GM12878 (cell line): ENCODE measurements around the gene NAV1. TPM values are rescaled to one million over a fixed set of nuclear protein-coding genes. Genes with fewer than 3 reads are reported as not detected.

Experiments used
- ATAC-seq: fragments of 200-7000 bp; cut with Tn5 transposase; 3 replicates; pipeline ENCODE4 v1.9.1; 2020; ENCODE audit warnings: mild to moderate bottlenecking, moderate library complexity
- BruUV-seq: library from RNA; stranded (reverse); fragments of 400-500 nt; replicated peaks from 2 replicates; lab custom pipeline; 2021; lab: Mats Ljungman, UMichigan
- CTCF ChIA-PET: fragments of 300-600 bp; sonication (Branson Sonifier 250); formaldehyde crosslinking; extraction: SDS; loops from one replicate; lab custom pipeline; 2021; ENCODE audit warnings: inconsistent platforms; lab: Yijun Ruan, JAX
- POLR2A ChIA-PET: fragments of 350-600 bp; formaldehyde crosslinking; extraction: SDS; loops from one replicate; lab custom pipeline; 2021; ENCODE audit warnings: inconsistent platforms; lab: Charles Lee
- RAD21 ChIA-PET: fragments of 300-600 bp; sonication (Branson Sonifier 250); formaldehyde crosslinking; loops from one replicate; lab custom pipeline; 2023; ENCODE audit warnings: antibody characterized with exemption; ENCODE audit not compliant: unreplicated experiment; lab: Charles Lee
- SMC1A ChIA-PET: fragments of 300-600 bp; sonication (Branson Sonifier 250); formaldehyde crosslinking; loops from one replicate; lab custom pipeline; 2023; ENCODE audit not compliant: unreplicated experiment, uncharacterized antibody; lab: Charles Lee
- DNase-seq: peaks from one replicate; pipeline ENCODE4 v3.0.0-alpha.2; 2011; ENCODE audit warnings: low read depth, low spot score
- FAIRE-seq: peaks from 3 replicates; lab custom pipeline; 2011; peaks lifted over from hg19 to GRCh38; lab: Jason Lieb, UNC
- H2AFZ ChIP-seq: 2 replicates; pipeline ENCODE4 v1.6.0; 2011; ENCODE audit warnings: low read depth, low read length, control low read depth; ENCODE audit not compliant: control insufficient read depth
- H3K27ac ChIP-seq: 2 replicates; pipeline ENCODE4 v1.5.1; 2011; ENCODE audit warnings: control low read depth; ENCODE audit not compliant: control insufficient read depth, insufficient read depth
- H3K27me3 ChIP-seq, 2 experiments: replicated peaks in 1 of 2; 2 replicates each; pipeline versions ENCODE4 v1.6.0 to v1.6.1; 2011; ENCODE audit warnings: low read length in 1 of 2; ENCODE audit not compliant: control insufficient read depth in 2 of 2, insufficient read depth in 2 of 2
- H3K36me3 ChIP-seq, 2 experiments: 2 replicates each; pipeline ENCODE4 v1.5.1; 2011; ENCODE audit warnings: low read length in 1 of 2; ENCODE audit not compliant: control insufficient read depth in 2 of 2, insufficient read depth in 2 of 2
- H3K4me1 ChIP-seq: 2 replicates; pipeline ENCODE4 v1.6.1; 2011; ENCODE audit warnings: mild to moderate bottlenecking, low read length, moderate library complexity, mixed read lengths; ENCODE audit not compliant: control insufficient read depth, insufficient read depth
- H3K4me2 ChIP-seq: 2 replicates; pipeline ENCODE4 v1.6.0; 2011; ENCODE audit warnings: control low read depth; ENCODE audit not compliant: control insufficient read depth, insufficient read depth
- H3K4me3 ChIP-seq: fragments of 200-600 bp; sonication (generic); 2 replicates; pipeline ENCODE4 v1.5.1; 2016
- H3K79me2 ChIP-seq: 2 replicates; pipeline ENCODE4 v1.6.0; 2011; ENCODE audit warnings: low read length; ENCODE audit not compliant: control insufficient read depth, insufficient read depth
- H3K9ac ChIP-seq: 2 replicates; pipeline ENCODE4 v1.8.0; 2011; ENCODE audit warnings: low read length, control low read depth, mixed read lengths; ENCODE audit not compliant: control insufficient read depth, insufficient read depth
- H3K9me3 ChIP-seq: replicated peaks from 3 replicates; pipeline ENCODE4 v1.5.1; 2011; ENCODE audit warnings: mild to moderate bottlenecking, low read length; ENCODE audit not compliant: control insufficient read depth, insufficient read depth
- H4K20me1 ChIP-seq: 2 replicates; pipeline ENCODE4 v1.6.0; 2011; ENCODE audit not compliant: control insufficient read depth, insufficient read depth
- CHD4 ChIP-seq: fragments of 200-600 bp; sonication (generic); IDR thresholded peaks from 2 replicates; pipeline ENCODE4 v1.6.1; 2016; ENCODE audit warnings: mild to moderate bottlenecking
- HDAC2 ChIP-seq: fragments of 200-600 bp; sonication (generic); IDR thresholded peaks from 2 replicates; pipeline ENCODE4 v1.6.1; 2017
- MEF2A ChIP-seq: IDR thresholded peaks from 2 replicates; pipeline ENCODE4 v1.6.1; 2011; ENCODE audit warnings: low read depth, mild to moderate bottlenecking, low read length, moderate library complexity; ENCODE audit not compliant: insufficient read depth
- MTA3 ChIP-seq: IDR thresholded peaks from 2 replicates; pipeline ENCODE4 v1.6.1; 2012; ENCODE audit warnings: low read length, inconsistent platforms, borderline replicate concordance
- POU2F2 ChIP-seq: IDR thresholded peaks from 3 replicates; pipeline ENCODE4 v1.6.1; 2011; ENCODE audit warnings: low read depth, mild to moderate bottlenecking, low read length, borderline replicate concordance
- SMAD5 ChIP-seq: IDR thresholded peaks from 2 replicates; pipeline ENCODE4 v1.6.1; 2016; ENCODE audit warnings: antibody characterized with exemption, low read depth
- STAT1 ChIP-seq: fragments of 450-650 bp; conservative IDR thresholded peaks from 2 replicates; pipeline ENCODE4 v1.6.1; 2014; ENCODE audit warnings: antibody characterized with exemption, mild to moderate bottlenecking
- YY1 ChIP-seq: IDR thresholded peaks from 2 replicates; pipeline ENCODE4 v1.6.1; 2011; ENCODE audit warnings: low read depth, mild to moderate bottlenecking, low read length
- WGBS: methylation state at CpG from one replicate; pipeline ENCODE4 v1.1.6; 2016; ENCODE audit warnings: low lambda C conversion rate; ENCODE audit not compliant: insufficient replicate concordance, insufficient coverage; ENCODE audit errors: missing lambda C conversion rate; 5-methylcytosine and 5-hydroxymethylcytosine counted together
- in situ Hi-C: fragments of 300-500 bp; cut with MboI; formaldehyde crosslinking; loops from 9 replicates; pipeline ENCODE4 v1.14.3; 2018; ENCODE audit warnings: mixed read lengths
- intact Hi-C: fragments of 100-400 bp; cut with micrococcal nuclease; formaldehyde crosslinking; loops from one replicate; pipeline ENCODE4 v1.14.2; 2022; ENCODE audit not compliant: unreplicated experiment
- polyA plus RNA-seq, 11 experiments: library from polyadenylated mRNA; depleted of rRNA in 4 of 11; unstranded in 6 of 11; stranded (reverse) in 5 of 11; fragments of >200 nt; fragmentation: Nextera tagmentation in 4 of 11; fragmentation: Illumina TruSeq in 1 of 11; extraction: Ambion mirVana in 4 of 11; extraction: Trizol in 1 of 11; gene quantifications; 1 replicate in 1 of 11; 2 replicates in 10 of 11; pipeline versions ENCODE4 v1.2.1 to v1.2.3, GENCODE V29; 2011 to 2016; ENCODE audit warnings: inconsistent platforms in 2 of 11, missing spikeins in 2 of 11, low read depth in 1 of 11
- total RNA-seq, 4 experiments: library from RNA; depleted of rRNA in 3 of 4; stranded (reverse); fragments of >200 nt in 3 of 4; fragmentation: Illumina TruSeq in 1 of 4; extraction: Trizol in 1 of 4; gene quantifications; 2 replicates each; pipeline versions ENCODE4 v1.2.1 to v1.2.3, GENCODE V29; 2013 to 2021
- TF ChIP-seq, protein P1 (sequence below): fragments of 450-650 bp; IDR thresholded peaks from 2 replicates; pipeline ENCODE4 v1.6.1; 2017; ENCODE audit warnings: antibody characterized with exemption, mild to moderate bottlenecking, moderate library complexity

Gene NAV1
- total and polyA plus RNA-seq, 10 of the 15 experiments (the other 5 are each of a cell fraction or from before 2014, with no cell fraction given): 0.04 to 1.3 (median 0.36) TPM

- no peak overlapping the region for H3K27ac ChIP-seq
- no peaks in the 10 kb centered on the region for H3K9me3 ChIP-seq
- H3K4me1 ChIP-seq: no peaks in the 10 kb centered on the region
- CTCF ChIA-PET: interaction anchor here (0.9 to 5.1 kb wide), 7 partner anchors 9 to 250 kb away, joined by 3 to 25 read pairs (median 5); no protein-coding TSS in a partner anchor
- in situ Hi-C loops: no loop called here
- no peak overlapping the region for H3K4me3 ChIP-seq
- BruUV-seq: no TSS peak
- SMC1A ChIA-PET: interaction anchor here (1.1 to 1.9 kb wide), 2 partner anchors 11 to 96 kb away, joined by 3 to 4 read pairs; no protein-coding TSS in a partner anchor
- ATAC-seq: no peak
- intact Hi-C loops: no loop called here
- WGBS: 79% methylated on average over 3 of the region's 3 CpGs
- H3K4me2 ChIP-seq: no peak overlapping the region
- H3K27me3 ChIP-seq: peaks cover 6 to 8% of the 10 kb centered on the region in 2 experiments
- no peak overlapping the region for H3K9ac ChIP-seq
- TF ChIP-seq MEF2A (no peak), MTA3 (no peak), SMAD5 (no peak), POU2F2 (no peak), CHD4 (no peak), HDAC2 (no peak), STAT1 (no peak), YY1 (no peak)
- TF ChIP-seq, protein P1, sequence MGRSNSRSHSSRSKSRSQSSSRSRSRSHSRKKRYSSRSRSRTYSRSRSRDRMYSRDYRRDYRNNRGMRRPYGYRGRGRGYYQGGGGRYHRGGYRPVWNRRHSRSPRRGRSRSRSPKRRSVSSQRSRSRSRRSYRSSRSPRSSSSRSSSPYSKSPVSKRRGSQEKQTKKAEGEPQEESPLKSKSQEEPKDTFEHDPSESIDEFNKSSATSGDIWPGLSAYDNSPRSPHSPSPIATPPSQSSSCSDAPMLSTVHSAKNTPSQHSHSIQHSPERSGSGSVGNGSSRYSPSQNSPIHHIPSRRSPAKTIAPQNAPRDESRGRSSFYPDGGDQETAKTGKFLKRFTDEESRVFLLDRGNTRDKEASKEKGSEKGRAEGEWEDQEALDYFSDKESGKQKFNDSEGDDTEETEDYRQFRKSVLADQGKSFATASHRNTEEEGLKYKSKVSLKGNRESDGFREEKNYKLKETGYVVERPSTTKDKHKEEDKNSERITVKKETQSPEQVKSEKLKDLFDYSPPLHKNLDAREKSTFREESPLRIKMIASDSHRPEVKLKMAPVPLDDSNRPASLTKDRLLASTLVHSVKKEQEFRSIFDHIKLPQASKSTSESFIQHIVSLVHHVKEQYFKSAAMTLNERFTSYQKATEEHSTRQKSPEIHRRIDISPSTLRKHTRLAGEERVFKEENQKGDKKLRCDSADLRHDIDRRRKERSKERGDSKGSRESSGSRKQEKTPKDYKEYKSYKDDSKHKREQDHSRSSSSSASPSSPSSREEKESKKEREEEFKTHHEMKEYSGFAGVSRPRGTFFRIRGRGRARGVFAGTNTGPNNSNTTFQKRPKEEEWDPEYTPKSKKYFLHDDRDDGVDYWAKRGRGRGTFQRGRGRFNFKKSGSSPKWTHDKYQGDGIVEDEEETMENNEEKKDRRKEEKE: no peak
- TF ChIP-seq, all 136 proteins: peak for 0
- no peaks in the 10 kb centered on the region for H3K79me2 ChIP-seq
- ChIA-PET POLR2A (interaction anchor here (0.6 to 1.2 kb wide), 2 partner anchors 14 to 17 kb away, joined by 3 read pairs; no protein-coding TSS in a partner anchor), RAD21 (interaction anchor here (1.0 to 1.7 kb wide), 3 partner anchors 14 to 15 kb away, joined by 3 to 4 read pairs (median 4); no protein-coding TSS in a partner anchor)
- H4K20me1 ChIP-seq: no peaks in the 10 kb centered on the region
- no peak for FAIRE-seq
- DNase-seq: no peak
- H3K36me3 ChIP-seq: no peaks in the 10 kb centered on the region
- H2AFZ ChIP-seq: no peak overlapping the region
These were observed 5.8 kb downstream of the NAV1 start for GRCh38 chr1:201544710-201545109.
